Stomach (tissue), 9 donors: ENCODE data around the gene NEUROD1. TPM values are rescaled to one million over a fixed set of nuclear protein-coding genes. Genes with fewer than 3 reads are reported as not detected.

ENCODE experiments used
- DNase-seq, 2 donors: peaks; one replicate each; pipeline versions ENCODE4 v3.0.0 to v3.0.0-alpha.2; 2013 to 2019
- H3K27ac ChIP-seq, 5 donors: fragments of 200-600 bp in 4 of 5; sonication (generic) in 4 of 5; one replicate each; pipeline ENCODE4 v1.5.1; 2013 to 2019; ENCODE audit warnings: mild to moderate bottlenecking in 1 of 5, moderate library complexity in 1 of 5
- H3K27me3 ChIP-seq, 3 donors: fragments of 200-600 bp; sonication (generic); one replicate each; pipeline ENCODE4 v1.5.1; 2017 to 2019; ENCODE audit warnings: mixed run types in 1 of 3
- H3K36me3 ChIP-seq, 4 donors: fragments of 200-600 bp; sonication (generic); 1 replicate in 3 of 4; 2 replicates in 1 of 4; pipeline ENCODE4 v1.5.1; 2016 to 2019
- H3K4me1 ChIP-seq, 4 donors: fragments of 200-600 bp; sonication (generic); one replicate each; pipeline ENCODE4 v1.5.1; 2016 to 2019
- H3K4me3 ChIP-seq, 4 donors: fragments of 200-600 bp; sonication (generic) in 3 of 4; one replicate each; pipeline ENCODE4 v1.5.1; 2016 to 2019; ENCODE audit warnings: mild to moderate bottlenecking in 1 of 4
- H3K9me3 ChIP-seq, 4 donors: fragments of 200-600 bp; sonication (generic); one replicate each; pipeline ENCODE4 v1.5.1; 2016 to 2019
- EP300 ChIP-seq: sonication (generic); formaldehyde crosslinking; IDR thresholded peaks from one replicate; pipeline ENCODE4 v1.6.1; 2017; ENCODE audit warnings: antibody characterized with exemption
- POLR2A ChIP-seq, 4 donors: fragments of 450-650 bp; IDR thresholded peaks; one replicate each; pipeline ENCODE4 v1.6.1; 2016; ENCODE audit warnings: antibody characterized with exemption in 4 of 4, control low read depth in 2 of 4, mild to moderate bottlenecking in 1 of 4, moderate library complexity in 1 of 4
- POLR2AphosphoS5 ChIP-seq, 3 donors: sonication (generic); formaldehyde crosslinking; IDR thresholded peaks; one replicate each; pipeline ENCODE4 v1.6.1; 2016; ENCODE audit warnings: antibody characterized with exemption in 3 of 3
- WGBS, 5 donors: extraction: QIAGEN DNeasy Blood & Tissue Kit in 3 of 5; methylation state at CpG; one replicate each; pipeline versions ENCODE4 v1.1.5 to v1.1.7; 2013 to 2018; 5-methylcytosine and 5-hydroxymethylcytosine counted together
- intact Hi-C: fragments of 100-400 bp; cut with DNase I; formaldehyde crosslinking; loops from one replicate; pipeline ENCODE4 v1.15.1; 2023; ENCODE audit warnings: low total_unique reads
- polyA plus RNA-seq, 3 donors: library from polyadenylated mRNA; stranded (reverse); fragments of 200-250 nt; gene quantifications; one replicate each; pipeline ENCODE4 v1.2.3, GENCODE V29; 2013
- total RNA-seq, 5 donors: library from RNA; depleted of rRNA; stranded (reverse); fragments of >200 nt; gene quantifications; one replicate each; pipeline versions ENCODE4 v1.1.0 to v1.2.3, GENCODE V29; 2014 to 2016
- TF ChIP-seq, protein P1 (sequence below), 7 experiments: fragments of 450-650 bp in 4 of 7; fragments of 200-600 bp in 3 of 7; sonication (generic) in 3 of 7; IDR thresholded peaks; one replicate each; pipeline ENCODE4 v1.5.1; 2016 to 2019; ENCODE audit warnings: antibody characterized with exemption in 7 of 7, control low read depth in 2 of 7, mild to moderate bottlenecking in 1 of 7
- donor health status: healthy with polysubstance abuse.
- donor health status: Bipolar disorder and iron deficiency.
- donor health status: healthy.

Gene NEUROD1
- total and polyA plus RNA-seq, 8 donors = 0.55 to 3.6 (median 1.2) TPM; not detected in 3

DNA sequence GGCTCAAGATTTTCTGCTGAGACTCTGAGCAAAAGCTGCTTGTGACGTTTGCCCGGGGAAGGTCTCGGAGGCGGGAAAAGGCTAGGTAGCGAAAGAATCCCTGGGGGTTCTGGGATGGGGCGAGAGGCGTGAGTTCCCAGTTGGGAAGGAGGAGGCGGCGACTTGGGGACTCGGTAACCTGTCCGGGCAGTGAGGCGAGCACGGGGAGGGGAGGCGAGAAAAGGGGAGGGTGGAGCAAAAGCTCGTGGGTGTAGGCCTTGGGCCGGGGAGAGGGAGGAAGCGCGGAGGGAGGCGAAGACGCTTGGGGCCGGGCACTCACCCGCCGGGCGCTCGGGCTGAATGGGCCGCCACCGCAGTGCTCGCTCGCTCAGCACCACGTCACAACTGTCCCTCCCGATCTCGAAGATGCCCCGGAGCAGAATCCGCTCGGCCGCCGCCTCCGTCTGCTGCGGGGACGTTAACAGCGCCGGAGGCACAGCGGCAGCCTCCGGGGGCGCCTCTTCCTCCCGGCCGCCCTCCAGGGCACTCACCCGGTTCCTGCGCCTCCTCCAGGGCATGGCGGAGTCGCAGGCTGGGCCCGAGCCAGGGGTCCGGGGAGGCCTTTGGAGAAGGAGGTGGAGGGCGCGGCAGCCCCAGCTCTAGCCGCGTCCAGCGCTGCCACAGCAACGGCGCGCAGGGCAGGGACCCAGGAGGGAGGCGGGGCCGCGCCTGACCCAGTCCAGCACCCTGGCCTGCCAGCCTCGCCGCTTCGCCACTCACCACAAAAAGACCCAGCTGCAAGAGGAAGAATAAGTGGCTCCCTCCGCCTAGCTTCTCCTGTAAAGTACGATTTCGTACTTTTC lies 23.6 kb downstream of the NEUROD1 start, which contains the start of gene CERKL:
TSS of gene CERKL (minus strand) at position 656 of the 842 bp plus-strand sequence. CDS start at position 557, 99 bp downstream.
- WGBS, 5 donors = 2 to 3% (median 3%) methylated on average over 42 to 70 of the region's 70 CpGs
- H3K36me3 ChIP-seq = no peaks in the 10 kb centered on the region
- H3K4me1 ChIP-seq = peaks cover 0 to 16% (median 15%) of the 10 kb centered on the region in 4 donors
- peak within 1 kb of the TSS in 1 of 5 donors; percentile 21 for H3K27ac ChIP-seq
- no peak for TF ChIP-seq POLR2AphosphoS5 (IDR thresholded peaks at IDR 0.05)
- TF ChIP-seq, protein P1, sequence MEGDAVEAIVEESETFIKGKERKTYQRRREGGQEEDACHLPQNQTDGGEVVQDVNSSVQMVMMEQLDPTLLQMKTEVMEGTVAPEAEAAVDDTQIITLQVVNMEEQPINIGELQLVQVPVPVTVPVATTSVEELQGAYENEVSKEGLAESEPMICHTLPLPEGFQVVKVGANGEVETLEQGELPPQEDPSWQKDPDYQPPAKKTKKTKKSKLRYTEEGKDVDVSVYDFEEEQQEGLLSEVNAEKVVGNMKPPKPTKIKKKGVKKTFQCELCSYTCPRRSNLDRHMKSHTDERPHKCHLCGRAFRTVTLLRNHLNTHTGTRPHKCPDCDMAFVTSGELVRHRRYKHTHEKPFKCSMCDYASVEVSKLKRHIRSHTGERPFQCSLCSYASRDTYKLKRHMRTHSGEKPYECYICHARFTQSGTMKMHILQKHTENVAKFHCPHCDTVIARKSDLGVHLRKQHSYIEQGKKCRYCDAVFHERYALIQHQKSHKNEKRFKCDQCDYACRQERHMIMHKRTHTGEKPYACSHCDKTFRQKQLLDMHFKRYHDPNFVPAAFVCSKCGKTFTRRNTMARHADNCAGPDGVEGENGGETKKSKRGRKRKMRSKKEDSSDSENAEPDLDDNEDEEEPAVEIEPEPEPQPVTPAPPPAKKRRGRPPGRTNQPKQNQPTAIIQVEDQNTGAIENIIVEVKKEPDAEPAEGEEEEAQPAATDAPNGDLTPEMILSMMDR (IDR thresholded peaks at IDR 0.05) = no peak
- no peak for TF ChIP-seq EP300
- TF ChIP-seq POLR2A (IDR thresholded peaks at IDR 0.05) = no peak
- peak; percentile 67 to 68 for DNase-seq
- peaks cover 0 to 21% (median 4%) of the 10 kb centered on the region in 3 donors for H3K27me3 ChIP-seq
- intact Hi-C loops = no loop called here
- H3K9me3 ChIP-seq = no peaks in the 10 kb centered on the region
- peak within 1 kb of the TSS; percentile 59 to 85 (median 67) for H3K4me3 ChIP-seq

DNA sequence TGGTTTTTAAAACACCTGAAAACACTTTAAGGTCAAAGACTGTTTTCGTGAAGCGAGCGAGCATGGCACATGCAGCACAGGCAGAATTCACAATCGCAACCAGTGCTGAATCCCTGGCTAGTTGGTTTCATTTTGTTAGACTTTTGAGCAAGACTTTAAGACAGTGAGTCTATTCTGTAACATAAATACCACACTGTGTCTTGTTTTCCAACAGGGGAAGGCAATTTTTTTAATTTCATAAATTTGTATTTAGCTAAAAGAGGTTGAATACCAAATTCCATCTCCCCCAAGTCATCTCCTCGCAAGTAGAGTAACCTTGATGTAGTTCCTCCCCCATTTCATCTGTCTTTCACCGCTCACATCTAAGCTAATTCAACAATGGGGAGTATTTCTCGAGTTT lies 24.8 kb downstream of the NEUROD1 start:
- intact Hi-C loops = no loop called here
- WGBS, 5 donors = 63 to 79% (median 68%) methylated on average over 7 of the region's 7 CpGs
- no peak for TF ChIP-seq POLR2AphosphoS5 (IDR thresholded peaks at IDR 0.05)
- TF ChIP-seq EP300 = no peak
- TF ChIP-seq, protein P1 (IDR thresholded peaks at IDR 0.05) = no peak
- no peak for TF ChIP-seq POLR2A (IDR thresholded peaks at IDR 0.05)
- Histone ChIP-seq H3K9me3 (no peaks in the 10 kb centered on the region), H3K27me3 (peaks cover 0 to 21% (median 4%) of the 10 kb centered on the region in 3 donors), H3K4me1 (peaks cover 0 to 16% (median 15%) of the 10 kb centered on the region in 4 donors), H3K27ac (no peak overlapping the region), H3K4me3 (no peak overlapping the region), H3K36me3 (no peaks in the 10 kb centered on the region)
- no peak for DNase-seq

DNA sequence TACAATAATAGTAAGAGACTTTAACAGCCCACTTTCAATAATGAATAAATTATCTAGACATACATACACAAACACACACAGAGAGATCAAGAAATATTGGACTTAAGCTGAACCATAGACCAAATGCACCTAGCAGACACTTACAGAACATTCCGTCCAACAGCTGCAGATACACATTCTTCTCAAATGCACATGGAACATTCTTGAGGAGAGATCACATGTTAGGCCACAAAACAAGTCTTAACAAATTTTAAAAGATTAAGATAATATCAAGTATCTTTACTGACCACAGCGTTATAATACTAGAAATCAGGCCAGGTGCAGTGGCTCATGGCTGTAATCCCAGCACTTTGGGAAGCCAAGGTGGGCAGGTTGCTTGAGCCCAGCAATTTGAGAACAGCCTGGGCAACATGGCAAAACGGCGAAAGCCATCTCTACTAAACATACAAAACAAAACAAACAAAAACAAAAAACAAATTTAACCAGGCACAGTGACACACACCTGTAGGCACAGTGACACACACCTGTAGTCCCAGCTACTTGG lies 30.8 kb downstream of the NEUROD1 start:
- intact Hi-C loops = no loop called here

More for the DNA sequence above, 30.8 kb downstream of the NEUROD1 start:
- H3K9me3 ChIP-seq = no peaks in the 10 kb centered on the region
- no peak overlapping the region for H3K27ac ChIP-seq
- no peaks in the 10 kb centered on the region for H3K36me3 ChIP-seq
- 88 to 93% (median 90%) methylated on average over 4 of the region's 4 CpGs for WGBS, 5 donors
- no peaks in the 10 kb centered on the region for H3K4me1 ChIP-seq
- TF ChIP-seq, protein P1 (IDR thresholded peaks at IDR 0.05) = no peak
- no peak for TF ChIP-seq POLR2A (IDR thresholded peaks at IDR 0.05)
- TF ChIP-seq EP300 = no peak
- TF ChIP-seq POLR2AphosphoS5 (IDR thresholded peaks at IDR 0.05) = no peak
- peaks cover 0 to 5% (median 0%) of the 10 kb centered on the region in 3 donors for H3K27me3 ChIP-seq
- no peak for DNase-seq
- H3K4me3 ChIP-seq = no peak overlapping the region
